Measurements from ENCODE around the gene CCDC157. TPM values are rescaled to one million over a fixed set of nuclear protein-coding genes. Genes with fewer than 3 reads are reported as not detected.

CCDC157 gene
- total RNA-seq, 1 donor from 2014 or later = 2.9 TPM

GRCh38 chr22:30328466-30329049, 28.2 kb upstream of the CCDC157 start:
- intact Hi-C loops (cut with micrococcal nuclease) = no loop called here
- ATAC-seq (ENCODE audit: low read depth) (no peak), DNase-seq (no peak)
- H3K27me3 Mint-ChIP-seq = no peaks in the 10 kb centered on the region
- H3K9me3 Mint-ChIP-seq = no peaks in the 10 kb centered on the region
- no peak for TF ChIP-seq CTCF (IDR thresholded peaks at IDR 0.05)
- H3K36me3 Mint-ChIP-seq (ENCODE audit: low read depth) = peaks cover 30% of the 10 kb centered on the region
- no peak overlapping the region for H3K4me3 Mint-ChIP-seq
- ChIA-PET CTCF (interaction anchor here (0.6 to 7.5 kb wide), 2 partner anchors 40 to 59 kb away, joined by 5 to 83 read pairs; partner anchors contain the start of genes CASTOR1 and RNF215), POLR2A (interaction anchor here (1.9 to 6.2 kb wide), 5 partner anchors 7 to 96 kb away, joined by 5 to 92 read pairs (median 42); partner anchors contain the start of genes CASTOR1, CCDC157, MTFP1 and SF3A1)
- H3K4me1 Mint-ChIP-seq = peaks cover 38% of the 10 kb centered on the region
- H3K27ac Mint-ChIP-seq = no peak overlapping the region

GRCh38 chr22:30332551-30332950, 24.3 kb upstream of the CCDC157 start:
- Mint-ChIP-seq H3K27ac (no peak overlapping the region), H3K27me3 (no peaks in the 10 kb centered on the region), H3K36me3 (ENCODE audit: low read depth) (peaks cover 70% of the 10 kb centered on the region), H3K4me1 (peaks cover 5% of the 10 kb centered on the region), H3K4me3 (no peak overlapping the region), H3K9me3 (no peaks in the 10 kb centered on the region)
- ChIA-PET POLR2A (interaction anchor here (0.6 kb wide), 1 partner anchor 872 kb away, joined by 4 read pairs; no protein-coding TSS in a partner anchor), CTCF (interaction anchor here (1.5 kb wide), 1 partner anchor 44 kb away, joined by 9 read pairs; the partner anchor contains the start of gene CASTOR1)
- no peak for TF ChIP-seq CTCF (IDR thresholded peaks at IDR 0.05)
- no peak for DNase-seq
- intact Hi-C loops (cut with micrococcal nuclease) = no loop called here
- ATAC-seq (ENCODE audit: low read depth) = no peak

- TF ChIP-seq CTCF (IDR thresholded peaks at IDR 0.05) = no peak
- DNase-seq = no peak
- POLR2A ChIA-PET = no interaction called here
- Mint-ChIP-seq H3K4me1 (no peaks in the 10 kb centered on the region), H3K27me3 (no peaks in the 10 kb centered on the region), H3K36me3 (ENCODE audit: low read depth) (peaks cover 76% of the 10 kb centered on the region), H3K9me3 (no peaks in the 10 kb centered on the region), H3K4me3 (no peak overlapping the region), H3K27ac (no peak overlapping the region)
- CTCF ChIA-PET = interaction anchor here (1.5 kb wide), 1 partner anchor 44 kb away, joined by 9 read pairs; the partner anchor contains the start of gene CASTOR1
- ATAC-seq (ENCODE audit: low read depth) = no peak
- intact Hi-C loops (cut with micrococcal nuclease) = no loop called here
Measured at GRCh38 chr22:30332994-30333706, 23.7 kb upstream of the CCDC157 start.

- no peak for TF ChIP-seq CTCF (IDR thresholded peaks at IDR 0.05)
- DNase-seq = no peak
- POLR2A ChIA-PET = no interaction called here
- intact Hi-C loops (cut with micrococcal nuclease) = no loop called here
- no peak overlapping the region for H3K27ac Mint-ChIP-seq
- CTCF ChIA-PET = no interaction called here
- no peak overlapping the region for H3K4me3 Mint-ChIP-seq
- ATAC-seq (ENCODE audit: low read depth) = no peak
- no peaks in the 10 kb centered on the region for H3K27me3 Mint-ChIP-seq
- H3K9me3 Mint-ChIP-seq = no peaks in the 10 kb centered on the region
- no peaks in the 10 kb centered on the region for H3K4me1 Mint-ChIP-seq
- H3K36me3 Mint-ChIP-seq (ENCODE audit: low read depth) = peaks cover 81% of the 10 kb centered on the region
Measured at GRCh38 chr22:30333707-30334087, 23.1 kb upstream of the CCDC157 start.

- ChIA-PET POLR2A (interaction anchor here (1.4 to 1.6 kb wide), 2 partner anchors 22 to 44 kb away, joined by 3 to 5 read pairs; partner anchors contain the start of gene SF3A1), CTCF (interaction anchor here (1.1 kb wide), 1 partner anchor 47 kb away, joined by 3 read pairs; no protein-coding TSS in a partner anchor)
- Mint-ChIP-seq H3K27me3 (no peaks in the 10 kb centered on the region), H3K36me3 (ENCODE audit: low read depth) (peaks cover 90% of the 10 kb centered on the region), H3K27ac (no peak overlapping the region), H3K4me1 (no peaks in the 10 kb centered on the region), H3K9me3 (no peaks in the 10 kb centered on the region), H3K4me3 (no peak overlapping the region)
- ATAC-seq (ENCODE audit: low read depth) (no peak), DNase-seq (no peak)
- intact Hi-C loops (cut with micrococcal nuclease) = no loop called here
- no peak for TF ChIP-seq CTCF (IDR thresholded peaks at IDR 0.05)
Measured at GRCh38 chr22:30334646-30335045, 22.2 kb upstream of the CCDC157 start.
